GM06990 (cell line): ENCODE measurements around the gene MTMR3.

Experiments
- DNase-seq: peaks from one replicate; pipeline ENCODE4 v3.0.0-alpha.2; 2011; ENCODE audit not compliant: insufficient read length; ENCODE audit errors: extremely low read depth
- H3K27me3 ChIP-seq: replicated peaks from 2 replicates; pipeline ENCODE4 v1.6.0; 2011; ENCODE audit warnings: low read length; ENCODE audit not compliant: control insufficient read depth, insufficient read depth
- H3K36me3 ChIP-seq: 2 replicates; pipeline ENCODE4 v1.5.1; 2011; ENCODE audit warnings: low read length; ENCODE audit not compliant: control insufficient read depth, insufficient read depth
- H3K4me3 ChIP-seq: replicated peaks from 2 replicates; pipeline ENCODE4 v1.5.1; 2011; ENCODE audit warnings: low read depth, mild to moderate bottlenecking, control low read depth, low read length
- CTCF ChIP-seq: IDR thresholded peaks from 2 replicates; pipeline ENCODE4 v1.5.1; 2011; ENCODE audit warnings: low read length, control low read depth, mild to moderate bottlenecking, inconsistent platforms; ENCODE audit not compliant: insufficient read depth, poor library complexity, severe bottlenecking

The MTMR3 gene

GRCh38 chr22:29954203-29954855 is 71.4 kb downstream of the MTMR3 start:
- no peaks in the 10 kb centered on the region for H3K27me3 ChIP-seq
- no peak for TF ChIP-seq CTCF
- no peak overlapping the region for H3K4me3 ChIP-seq
- no peak for DNase-seq
- no peaks in the 10 kb centered on the region for H3K36me3 ChIP-seq

- no peak for TF ChIP-seq CTCF
- no peak for DNase-seq
- no peaks in the 10 kb centered on the region for H3K27me3 ChIP-seq
- no peak overlapping the region for H3K4me3 ChIP-seq
- H3K36me3 ChIP-seq = no peaks in the 10 kb centered on the region
Measured at GRCh38 chr22:29956680-29957079, 73.7 kb downstream of the MTMR3 start.

- DNase-seq = no peak
- no peak for TF ChIP-seq CTCF
- no peaks in the 10 kb centered on the region for H3K27me3 ChIP-seq
Measured at GRCh38 chr22:29958170-29958569, 75.2 kb downstream of the MTMR3 start.

GRCh38 chr22:29964776-29965175 is 81.8 kb downstream of the MTMR3 start:
- no peaks in the 10 kb centered on the region for H3K27me3 ChIP-seq
- no peak for TF ChIP-seq CTCF
- no peak overlapping the region for H3K4me3 ChIP-seq
- no peaks in the 10 kb centered on the region; the same call in 1 of the 2 replicates for H3K36me3 ChIP-seq
- DNase-seq = no peak

More at GRCh38 chr22:29958170-29958569, 75.2 kb downstream of the MTMR3 start:
- Histone ChIP-seq H3K4me3 (no peak overlapping the region), H3K36me3 (no peaks in the 10 kb centered on the region; the same call in 1 of the 2 replicates)

- Histone ChIP-seq H3K4me3 (no peak overlapping the region), H3K36me3 (no peaks in the 10 kb centered on the region; the same call in 1 of the 2 replicates), H3K27me3 (no peaks in the 10 kb centered on the region)
- no peak for DNase-seq
- no peak for TF ChIP-seq CTCF
Measured at GRCh38 chr22:29967461-29967860, 84.5 kb downstream of the MTMR3 start.

- no peak for DNase-seq
- no peaks in the 10 kb centered on the region for H3K36me3 ChIP-seq
- no peaks in the 10 kb centered on the region for H3K27me3 ChIP-seq
- no peak for TF ChIP-seq CTCF
- H3K4me3 ChIP-seq = no peak overlapping the region
Measured at GRCh38 chr22:29971607-29972006, 88.6 kb downstream of the MTMR3 start.
